Ishikawa (cell line): ENCODE data around the gene CDH23.

Source experiments
- RAD21 ChIP-seq: IDR thresholded peaks from 2 replicates; pipeline ENCODE4 v1.6.1; 2012; ENCODE audit warnings: low read depth
- TAF1 ChIP-seq: IDR thresholded peaks from 2 replicates; pipeline ENCODE4 v1.6.1; 2012; ENCODE audit warnings: low read depth, mild to moderate bottlenecking
- ZBTB7A ChIP-seq: IDR thresholded peaks from 2 replicates; pipeline ENCODE4 v1.6.1; 2012; ENCODE audit warnings: low read depth
- TF ChIP-seq, protein P1 (sequence below): IDR thresholded peaks from 2 replicates; pipeline ENCODE4 v1.6.1; 2012
- TF ChIP-seq, protein P2 (sequence below): IDR thresholded peaks from 2 replicates; pipeline ENCODE4 v1.6.1; 2012

DNA sequence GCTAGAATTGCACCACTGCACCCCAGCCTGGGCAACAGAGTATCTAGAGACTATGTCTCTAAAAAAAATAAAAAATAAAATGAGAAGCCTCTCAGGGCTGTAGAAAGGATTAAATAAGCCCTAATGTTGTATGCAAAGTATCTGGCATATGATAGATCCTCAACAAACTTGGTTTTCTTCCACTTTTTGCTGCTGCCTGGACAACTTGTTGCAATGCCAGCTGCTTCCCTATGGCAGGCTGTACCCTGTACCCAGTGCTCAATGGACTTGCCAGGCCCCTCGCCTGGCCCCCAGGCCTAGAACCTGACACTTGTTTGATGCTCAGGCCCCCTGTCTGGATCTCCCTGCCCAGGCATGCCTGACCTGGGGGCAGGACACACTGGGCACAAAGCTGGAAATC, 28.5 kb upstream of the CDH23 start:
- no peak for TF ChIP-seq TAF1
- TF ChIP-seq, protein P1, sequence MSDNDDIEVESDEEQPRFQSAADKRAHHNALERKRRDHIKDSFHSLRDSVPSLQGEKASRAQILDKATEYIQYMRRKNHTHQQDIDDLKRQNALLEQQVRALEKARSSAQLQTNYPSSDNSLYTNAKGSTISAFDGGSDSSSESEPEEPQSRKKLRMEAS, result no peak
- no peak for TF ChIP-seq ZBTB7A
- TF ChIP-seq, protein P2, sequence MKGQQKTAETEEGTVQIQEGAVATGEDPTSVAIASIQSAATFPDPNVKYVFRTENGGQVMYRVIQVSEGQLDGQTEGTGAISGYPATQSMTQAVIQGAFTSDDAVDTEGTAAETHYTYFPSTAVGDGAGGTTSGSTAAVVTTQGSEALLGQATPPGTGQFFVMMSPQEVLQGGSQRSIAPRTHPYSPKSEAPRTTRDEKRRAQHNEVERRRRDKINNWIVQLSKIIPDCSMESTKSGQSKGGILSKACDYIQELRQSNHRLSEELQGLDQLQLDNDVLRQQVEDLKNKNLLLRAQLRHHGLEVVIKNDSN, result no peak
- TF ChIP-seq RAD21, result no peak
